HFFc6 (cell line): Measurements from ENCODE around the gene APOBEC3C. TPM values are rescaled to one million over a fixed set of nuclear protein-coding genes. Genes with fewer than 3 reads are reported as not detected.

ENCODE experiments used
- DNase-seq: peaks from one replicate; pipeline ENCODE4 v3.0.0-alpha.2; 2018
- H3K27ac Mint-ChIP-seq: 2 replicates; pipeline ENCODE4 v1.8.0; 2020; ENCODE audit warnings: mild to moderate bottlenecking, mixed read lengths
- H3K27me3 Mint-ChIP-seq: 2 replicates; pipeline ENCODE4 v1.8.0; 2021; ENCODE audit warnings: mild to moderate bottlenecking, moderate library complexity, mixed read lengths; ENCODE audit not compliant: insufficient read depth
- H3K36me3 Mint-ChIP-seq: 2 replicates; pipeline ENCODE4 v1.8.0; 2021; ENCODE audit warnings: low read depth, mixed read lengths
- H3K4me1 Mint-ChIP-seq: 2 replicates; pipeline ENCODE4 v1.8.0; 2020; ENCODE audit warnings: low read depth, mixed read lengths
- H3K4me3 Mint-ChIP-seq: 2 replicates; pipeline ENCODE4 v1.8.0; 2020; ENCODE audit warnings: mild to moderate bottlenecking, moderate library complexity, mixed read lengths
- H3K9me3 Mint-ChIP-seq: 2 replicates; pipeline ENCODE4 v1.8.0; 2020; ENCODE audit warnings: mild to moderate bottlenecking, mixed read lengths
- total RNA-seq, 6 experiments: library from RNA; stranded (reverse); fragmentation: NEBNext Ultra II Directional; extraction: Animal tissue kit (Norgen Biotek cat#: 25700); gene quantifications; 2 replicates in 1 of 6; 3 replicates in 5 of 6; pipeline ENCODE4 v1.2.3, GENCODE V29; 2021
- TF ChIP-seq, protein P1 (sequence below): fragments of 200-600 bp; sonication (generic); IDR thresholded peaks from 2 replicates; pipeline ENCODE4 v1.5.0; 2021; ENCODE audit warnings: antibody characterized with exemption, mild to moderate bottlenecking

APOBEC3C gene
- total RNA-seq, 6 experiments from 2014 or later, result 43.9 to 93.9 (median 83.5) TPM

DNA sequence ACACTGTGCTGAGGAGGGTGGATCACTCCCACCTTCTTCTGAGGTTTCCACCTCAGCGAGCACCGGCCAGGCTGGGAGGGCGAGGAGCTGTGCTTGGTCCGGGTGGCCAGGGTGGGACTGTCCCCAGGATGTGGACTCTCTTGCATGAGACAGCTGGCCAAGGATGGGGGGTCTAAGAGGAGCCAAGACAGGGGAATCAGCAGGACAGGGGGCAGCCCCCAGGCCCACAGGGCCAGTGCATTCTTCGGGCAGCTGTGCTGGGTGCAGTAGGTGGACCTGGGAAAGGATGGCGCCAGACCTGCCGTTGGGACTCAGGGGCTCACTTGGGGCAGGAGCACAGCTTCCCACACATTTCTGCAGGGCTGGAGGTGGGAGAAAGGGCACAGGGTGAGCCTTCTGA lies 47.1 kb upstream of the APOBEC3C start:
- H3K9me3 Mint-ChIP-seq, result no peaks in the 10 kb centered on the region
- H3K27me3 Mint-ChIP-seq, result peaks cover 62% of the 10 kb centered on the region
- no peak overlapping the region for H3K27ac Mint-ChIP-seq
- TF ChIP-seq, protein P1, sequence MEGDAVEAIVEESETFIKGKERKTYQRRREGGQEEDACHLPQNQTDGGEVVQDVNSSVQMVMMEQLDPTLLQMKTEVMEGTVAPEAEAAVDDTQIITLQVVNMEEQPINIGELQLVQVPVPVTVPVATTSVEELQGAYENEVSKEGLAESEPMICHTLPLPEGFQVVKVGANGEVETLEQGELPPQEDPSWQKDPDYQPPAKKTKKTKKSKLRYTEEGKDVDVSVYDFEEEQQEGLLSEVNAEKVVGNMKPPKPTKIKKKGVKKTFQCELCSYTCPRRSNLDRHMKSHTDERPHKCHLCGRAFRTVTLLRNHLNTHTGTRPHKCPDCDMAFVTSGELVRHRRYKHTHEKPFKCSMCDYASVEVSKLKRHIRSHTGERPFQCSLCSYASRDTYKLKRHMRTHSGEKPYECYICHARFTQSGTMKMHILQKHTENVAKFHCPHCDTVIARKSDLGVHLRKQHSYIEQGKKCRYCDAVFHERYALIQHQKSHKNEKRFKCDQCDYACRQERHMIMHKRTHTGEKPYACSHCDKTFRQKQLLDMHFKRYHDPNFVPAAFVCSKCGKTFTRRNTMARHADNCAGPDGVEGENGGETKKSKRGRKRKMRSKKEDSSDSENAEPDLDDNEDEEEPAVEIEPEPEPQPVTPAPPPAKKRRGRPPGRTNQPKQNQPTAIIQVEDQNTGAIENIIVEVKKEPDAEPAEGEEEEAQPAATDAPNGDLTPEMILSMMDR, result no peak
- H3K4me3 Mint-ChIP-seq, result no peak overlapping the region
- no peaks in the 10 kb centered on the region for H3K4me1 Mint-ChIP-seq
- H3K36me3 Mint-ChIP-seq, result no peaks in the 10 kb centered on the region
- DNase-seq, result no peak

- Mint-ChIP-seq H3K9me3 (no peaks in the 10 kb centered on the region), H3K4me3 (no peak overlapping the region), H3K27ac (no peak overlapping the region), H3K4me1 (no peaks in the 10 kb centered on the region), H3K27me3 (peaks cover 62% of the 10 kb centered on the region), H3K36me3 (no peaks in the 10 kb centered on the region)
- no peak for DNase-seq
- TF ChIP-seq, protein P1, result no peak
Measured at GRCh38 chr22:38967451-38968450, 46.3 kb upstream of the APOBEC3C start.

DNA sequence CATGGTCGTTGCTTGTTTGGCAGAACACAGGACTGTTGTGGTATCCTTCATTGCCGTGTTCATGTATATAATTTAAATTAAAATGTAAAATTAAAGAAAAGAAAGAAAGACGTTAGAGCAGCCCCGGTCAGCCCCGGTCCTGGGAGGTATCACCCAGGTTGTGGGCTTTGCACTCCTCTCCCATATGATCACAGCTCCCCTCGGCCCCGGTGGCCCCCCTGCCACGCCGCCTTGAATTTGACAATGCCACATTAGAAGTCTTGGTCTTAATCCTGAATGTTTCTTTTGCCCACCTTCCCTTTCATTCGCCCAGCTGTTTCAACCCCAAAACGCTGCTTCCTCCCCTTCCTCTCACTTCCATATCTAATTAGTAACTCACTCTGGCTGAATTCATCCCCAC lies 45.3 kb upstream of the APOBEC3C start:
- no peaks in the 10 kb centered on the region for H3K4me1 Mint-ChIP-seq
- H3K27ac Mint-ChIP-seq, result no peak overlapping the region
- no peaks in the 10 kb centered on the region for H3K36me3 Mint-ChIP-seq
- TF ChIP-seq, protein P1, result no peak
- H3K4me3 Mint-ChIP-seq, result no peak overlapping the region
- no peaks in the 10 kb centered on the region for H3K9me3 Mint-ChIP-seq
- H3K27me3 Mint-ChIP-seq, result peaks cover 62% of the 10 kb centered on the region
- DNase-seq, result no peak

GRCh38 chr22:38970551-38970950 lies 43.5 kb upstream of the APOBEC3C start:
- Mint-ChIP-seq H3K36me3 (no peaks in the 10 kb centered on the region), H3K27ac (no peak overlapping the region), H3K27me3 (peaks cover 58% of the 10 kb centered on the region), H3K4me3 (no peak overlapping the region), H3K9me3 (no peaks in the 10 kb centered on the region), H3K4me1 (no peaks in the 10 kb centered on the region)
- no peak for DNase-seq
- TF ChIP-seq, protein P1, result no peak

GRCh38 chr22:38971202-38971601 lies 42.9 kb upstream of the APOBEC3C start:
- H3K36me3 Mint-ChIP-seq, result no peaks in the 10 kb centered on the region
- H3K4me3 Mint-ChIP-seq, result no peak overlapping the region
- DNase-seq, result no peak
- TF ChIP-seq, protein P1, result no peak
- peaks cover 6% of the 10 kb centered on the region; the same call in 1 of the 2 replicates for H3K9me3 Mint-ChIP-seq
- peaks cover 54% of the 10 kb centered on the region for H3K27me3 Mint-ChIP-seq
- H3K4me1 Mint-ChIP-seq, result no peaks in the 10 kb centered on the region
- no peak overlapping the region for H3K27ac Mint-ChIP-seq
